NCI-H1930 (cell line): Measurements from ENCODE around the gene OCRL.

Source experiments
- DNase-seq, 2 experiments: peaks; one replicate each; lab custom pipeline; 2025; lab: John Stamatoyannopoulos, UW

OCRL gene

DNA sequence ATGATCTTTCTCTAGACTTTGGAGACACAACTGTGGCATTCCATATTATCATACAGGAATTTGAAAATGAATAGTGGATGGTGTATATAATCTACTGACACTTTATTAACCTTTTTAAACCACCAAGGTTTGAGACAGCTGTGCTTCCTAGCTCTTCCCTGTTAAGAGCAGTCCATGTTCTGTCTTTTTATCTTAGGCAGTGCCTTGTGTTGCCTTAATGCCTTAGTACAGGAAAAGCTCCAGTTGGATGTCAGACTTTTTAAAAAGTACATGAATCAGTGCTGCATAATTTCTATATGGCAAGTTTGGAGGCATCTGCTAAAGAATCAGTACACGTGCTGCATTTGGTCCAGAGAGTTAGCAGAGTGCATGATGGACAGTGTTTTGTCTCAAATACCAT is 45.1 kb downstream of the OCRL start:
- DNase-seq = no peak

DNA sequence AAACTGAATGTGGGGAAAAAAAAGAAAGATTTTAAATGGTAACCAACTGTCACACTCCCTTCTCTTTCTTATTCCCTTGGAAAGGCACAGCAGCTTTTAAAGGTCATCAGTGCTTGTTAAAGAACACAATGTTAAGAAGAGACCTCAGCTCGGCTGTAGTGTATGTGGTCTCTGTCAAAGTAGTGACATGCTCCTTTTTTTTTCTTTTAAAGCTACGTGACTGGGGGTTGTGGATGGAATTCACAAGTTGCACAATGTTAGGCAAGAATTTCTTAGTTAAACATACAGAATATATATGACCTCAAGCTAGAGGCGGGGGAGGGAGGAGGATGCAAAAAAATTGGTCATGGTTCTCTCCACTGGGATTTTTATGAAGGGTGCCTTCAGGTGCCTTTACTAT is 45.6 kb downstream of the OCRL start:
- DNase-seq = no peak

DNA sequence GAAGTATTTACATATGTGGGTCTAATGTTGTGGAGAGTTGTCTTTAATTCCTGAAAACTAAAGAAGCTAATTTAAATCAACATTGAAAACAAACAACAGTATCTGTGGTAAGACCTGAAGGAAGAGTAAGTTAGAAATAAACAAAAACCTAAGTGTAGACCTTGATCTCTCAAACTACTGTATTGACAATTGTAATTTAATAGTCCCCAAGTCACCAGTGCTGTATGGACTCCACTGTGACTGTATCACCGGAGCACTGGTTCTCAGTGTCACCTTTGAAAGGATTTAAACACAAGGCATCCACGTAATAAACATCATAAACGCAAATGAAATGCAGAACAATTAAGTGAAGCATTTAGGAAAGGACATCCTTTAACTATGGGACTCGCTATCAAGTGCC is 46.4 kb downstream of the OCRL start:
- no peak for DNase-seq

DNA sequence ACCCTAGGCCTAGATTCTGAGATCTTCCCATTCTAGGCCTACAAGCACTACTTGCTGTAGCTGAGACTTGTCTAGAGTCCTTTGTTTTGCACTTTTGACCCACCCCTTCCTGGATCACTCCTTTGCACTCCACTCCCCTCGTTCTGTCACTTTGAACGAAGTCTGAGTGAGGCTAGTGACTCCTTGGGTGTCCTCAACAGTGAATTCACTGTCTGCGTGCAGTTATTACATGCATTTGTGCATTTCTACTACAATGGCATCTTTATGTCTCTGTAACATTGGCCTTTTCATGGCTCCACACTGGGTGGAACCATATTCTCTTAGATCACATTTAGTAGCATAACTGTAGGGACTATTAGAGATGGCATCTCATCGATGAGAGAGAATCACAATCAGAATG is 50.5 kb downstream of the OCRL start:
- no peak for DNase-seq

DNA sequence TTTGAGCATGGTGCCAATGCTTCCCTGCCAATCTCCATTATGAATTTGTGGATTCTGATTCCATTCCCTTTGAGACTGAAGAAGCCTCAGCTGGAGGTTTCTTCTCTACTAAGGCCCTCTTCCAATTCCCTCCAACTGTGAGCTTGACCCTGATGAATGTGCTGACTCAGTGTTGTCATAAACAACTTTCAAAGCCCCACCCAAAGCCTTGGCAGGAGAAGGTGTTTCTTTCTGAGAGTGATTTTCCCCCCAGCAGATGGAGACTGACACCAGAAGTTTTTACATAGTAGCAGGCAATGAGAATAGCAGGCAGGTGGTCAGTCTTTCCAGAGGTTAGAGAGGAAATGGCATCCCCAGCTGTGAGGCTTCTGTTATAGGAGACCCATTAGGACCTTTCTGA is 53.1 kb downstream of the OCRL start:
- no peak for DNase-seq

DNA sequence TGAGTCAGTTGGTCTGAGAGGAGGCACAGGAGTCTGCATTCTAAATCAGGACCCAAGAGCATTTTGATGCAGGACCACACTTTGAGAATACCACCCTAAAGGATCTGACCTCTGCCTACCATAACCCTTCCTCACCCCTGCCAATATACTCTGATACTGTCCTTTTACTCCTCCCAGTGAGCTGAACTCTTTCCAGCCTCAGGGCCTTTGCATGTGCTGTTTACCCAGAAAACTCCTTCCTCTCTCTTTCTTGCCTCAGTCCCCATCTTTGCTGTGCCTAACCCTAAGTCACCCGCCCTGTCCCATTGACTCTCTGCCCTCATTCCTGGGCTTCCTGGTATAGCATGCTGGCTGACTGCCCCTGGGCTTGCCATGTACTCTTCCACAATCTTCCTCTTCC is 54.7 kb downstream of the OCRL start:
- no peak for DNase-seq

DNA sequence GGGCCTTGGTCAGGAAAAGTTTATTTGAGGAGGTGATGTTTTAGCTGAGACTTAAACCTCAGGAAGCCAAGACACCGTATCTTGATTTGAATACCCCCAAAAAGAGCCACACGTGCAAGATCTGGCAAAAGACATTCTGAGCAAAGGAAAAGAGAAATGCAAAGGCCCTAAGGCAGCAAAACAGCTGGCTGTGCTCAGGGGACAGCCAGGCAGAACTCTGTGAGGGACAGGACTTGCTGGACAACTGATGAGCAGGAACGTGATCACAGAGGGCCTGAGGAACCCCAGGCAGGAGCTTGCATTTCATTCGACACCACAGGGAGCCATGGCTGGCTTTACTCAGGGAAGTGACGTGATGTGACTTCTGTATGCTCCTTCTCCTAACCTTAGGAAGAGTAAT is 56.0 kb downstream of the OCRL start:
- no peak for DNase-seq

DNA sequence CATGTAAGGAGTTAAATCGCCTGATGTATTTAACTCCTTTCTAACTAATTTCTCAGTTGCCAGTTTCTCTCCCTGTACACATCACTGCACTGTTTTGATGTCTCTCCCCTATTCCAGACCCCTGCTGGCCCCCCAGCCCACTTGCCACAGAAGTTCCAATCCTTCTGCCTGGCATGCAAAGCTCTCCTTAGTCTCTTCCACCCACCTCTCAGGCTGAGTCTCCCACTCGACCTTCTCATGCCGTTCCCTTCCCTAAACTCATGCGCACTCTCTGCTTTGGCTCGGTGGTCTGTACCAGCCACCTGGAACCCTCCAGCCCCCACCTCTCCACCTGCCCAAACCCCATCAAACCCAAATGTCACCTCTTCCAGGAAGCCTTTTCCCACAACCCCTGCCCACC is 57.8 kb downstream of the OCRL start:
- no peak for DNase-seq

DNA sequence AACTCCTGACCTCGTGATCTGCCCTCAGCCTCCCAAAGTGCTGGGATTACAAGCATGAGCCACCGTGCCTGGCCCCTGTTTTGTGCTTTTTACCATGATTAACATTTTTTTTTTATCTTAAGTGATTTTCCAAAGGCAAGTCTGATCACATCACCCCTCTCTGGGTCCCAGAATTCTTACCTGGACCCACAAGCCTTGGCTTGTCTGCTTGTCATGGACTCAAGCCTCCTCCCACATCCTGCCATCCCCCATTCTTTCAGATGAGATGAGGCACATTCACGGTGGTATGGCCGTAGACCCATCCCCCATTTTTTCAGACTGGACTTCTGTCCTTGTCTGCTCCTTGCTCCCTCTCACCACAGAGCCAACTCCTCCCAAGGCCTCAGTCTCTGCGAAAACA is 59.4 kb downstream of the OCRL start:
- no peak for DNase-seq

DNA sequence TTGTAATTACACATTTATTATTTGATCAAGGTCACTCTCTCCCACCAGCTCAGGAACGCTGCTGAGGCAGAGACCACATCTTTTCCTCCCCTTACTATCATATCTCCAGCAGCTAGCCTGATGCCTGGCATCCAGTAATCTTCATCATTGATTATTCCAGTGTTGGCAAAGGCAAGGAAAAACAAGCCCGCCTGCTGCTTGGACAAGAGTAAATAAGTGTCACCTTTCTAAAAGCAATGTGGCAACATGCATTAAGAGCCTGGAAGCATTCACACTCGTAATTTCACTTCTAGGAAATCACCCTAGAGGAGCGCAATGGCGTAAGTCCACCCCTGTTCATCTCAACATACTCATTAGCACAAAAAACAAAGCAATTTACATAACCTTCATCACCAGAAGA is 59.9 kb downstream of the OCRL start:
- no peak for DNase-seq

DNA sequence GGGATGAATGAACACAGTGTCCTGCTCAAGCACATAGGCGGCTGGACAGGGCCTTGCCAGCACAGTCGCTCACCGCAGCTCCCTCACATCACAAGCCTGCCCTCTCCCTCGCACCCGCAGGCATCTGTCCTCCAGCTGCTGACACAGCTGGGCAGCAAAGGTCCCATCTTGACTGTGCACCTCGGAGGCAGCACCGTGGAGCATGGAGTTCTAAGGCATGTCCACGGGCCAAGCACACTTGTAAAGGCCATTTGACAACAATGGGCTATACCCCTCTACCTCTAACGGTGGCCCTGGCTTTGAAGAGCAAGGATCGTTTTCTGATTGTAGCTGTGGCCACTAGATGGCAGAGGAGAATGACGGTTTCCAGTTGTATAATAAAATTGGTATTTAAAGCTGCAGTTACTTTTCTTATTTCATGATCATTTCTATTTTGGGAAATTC is 60.9 kb downstream of the OCRL start:
- DNase-seq = peak in 1 of 2 experiments; percentile 8

DNA sequence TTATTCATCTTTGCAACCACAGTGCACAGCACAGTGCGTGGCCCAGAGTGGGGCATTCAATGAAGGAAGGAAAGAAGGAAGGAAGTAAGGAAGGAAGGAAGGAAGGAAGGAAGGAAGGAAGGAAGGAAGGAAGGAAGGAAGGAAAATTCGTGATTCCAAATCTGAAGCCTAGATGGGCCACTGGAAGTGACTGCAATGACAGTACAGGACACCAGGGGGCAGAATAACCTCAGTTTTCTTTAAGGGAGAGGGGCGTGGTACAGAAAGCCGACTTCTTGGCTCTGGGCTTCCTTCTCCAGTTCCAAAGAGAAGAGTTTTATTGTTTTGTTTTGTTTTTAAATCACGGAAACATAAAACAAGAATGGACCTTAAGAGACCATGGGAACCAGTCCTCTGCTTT is 66.9 kb downstream of the OCRL start:
- peak; percentile 21 to 35 for DNase-seq

DNA sequence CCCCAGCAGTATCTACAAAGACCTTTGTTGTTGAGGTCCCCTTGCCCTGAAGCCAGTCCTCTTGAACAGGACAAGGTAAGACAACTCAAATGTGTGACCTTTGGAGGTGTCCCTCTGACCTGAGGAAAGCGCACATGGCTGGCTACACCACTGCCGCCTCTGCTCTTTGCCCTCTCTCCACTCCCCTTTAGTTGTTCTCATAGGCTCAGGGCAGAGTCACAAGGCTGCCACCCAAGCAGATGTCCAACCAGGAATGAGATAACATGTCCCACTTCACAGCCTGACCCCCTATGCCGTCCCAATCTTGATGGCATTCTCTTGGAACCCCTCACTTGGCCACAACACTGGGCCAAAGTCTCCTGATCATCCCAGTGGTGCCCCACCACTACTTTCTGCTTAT is 68.4 kb downstream of the OCRL start:
- DNase-seq = no peak

DNA sequence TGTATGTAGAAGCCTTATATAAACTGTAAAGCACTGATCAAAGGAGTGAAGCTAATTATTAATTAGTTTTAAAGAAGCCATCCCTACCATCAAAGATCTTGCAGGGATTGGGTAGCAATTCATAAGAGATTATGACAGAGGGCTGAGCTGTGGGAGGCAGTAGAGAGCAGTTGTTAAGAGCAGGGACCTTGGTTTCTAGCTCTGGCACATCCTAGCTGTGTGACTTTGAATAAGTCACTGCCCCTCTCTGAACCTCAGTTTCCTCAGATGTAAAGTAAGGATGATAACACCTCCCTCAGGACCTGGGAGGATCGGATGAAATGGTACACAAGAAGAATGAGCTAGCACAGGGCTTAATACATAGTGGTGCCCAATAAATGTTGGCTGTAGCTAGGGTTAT is 69.3 kb downstream of the OCRL start:
- DNase-seq = no peak

DNA sequence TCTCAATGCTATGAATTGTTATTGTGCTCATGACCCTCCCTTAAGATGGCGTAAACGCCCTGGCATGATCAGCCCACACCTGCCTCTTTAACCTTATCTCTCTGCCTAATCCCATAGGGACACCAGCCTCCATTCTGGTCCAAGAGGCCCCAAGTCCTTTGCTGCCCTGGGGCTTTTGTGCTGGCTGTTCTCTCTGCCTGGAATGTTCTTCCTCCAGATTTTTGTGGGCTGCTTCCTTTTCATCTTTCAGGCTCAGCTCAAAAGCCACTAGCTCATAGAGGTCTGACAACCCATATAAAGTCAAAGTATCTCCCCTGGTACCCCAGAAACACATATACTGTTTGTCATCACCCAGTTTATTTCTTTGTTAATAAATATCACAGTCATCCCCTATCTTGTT is 72.3 kb downstream of the OCRL start:
- no peak for DNase-seq

DNA sequence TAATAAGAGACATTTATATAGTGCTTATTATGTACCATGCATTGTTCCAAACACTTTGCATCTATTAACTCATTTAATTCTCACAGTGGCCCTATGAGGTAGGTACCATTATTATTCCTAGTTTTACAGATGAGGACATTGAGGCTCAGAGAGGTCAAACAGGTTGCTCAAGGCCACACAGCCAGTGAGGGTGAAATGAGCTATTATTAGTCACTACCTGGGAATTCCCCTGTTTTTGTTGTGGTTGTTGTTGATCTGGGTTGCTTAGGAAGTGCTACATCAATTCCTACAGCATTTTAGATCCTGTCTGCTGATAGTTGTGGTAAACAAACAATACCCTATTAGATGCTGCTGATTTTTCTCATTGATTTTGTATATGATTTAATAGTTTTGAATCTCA is 73.5 kb downstream of the OCRL start:
- DNase-seq = no peak

DNA sequence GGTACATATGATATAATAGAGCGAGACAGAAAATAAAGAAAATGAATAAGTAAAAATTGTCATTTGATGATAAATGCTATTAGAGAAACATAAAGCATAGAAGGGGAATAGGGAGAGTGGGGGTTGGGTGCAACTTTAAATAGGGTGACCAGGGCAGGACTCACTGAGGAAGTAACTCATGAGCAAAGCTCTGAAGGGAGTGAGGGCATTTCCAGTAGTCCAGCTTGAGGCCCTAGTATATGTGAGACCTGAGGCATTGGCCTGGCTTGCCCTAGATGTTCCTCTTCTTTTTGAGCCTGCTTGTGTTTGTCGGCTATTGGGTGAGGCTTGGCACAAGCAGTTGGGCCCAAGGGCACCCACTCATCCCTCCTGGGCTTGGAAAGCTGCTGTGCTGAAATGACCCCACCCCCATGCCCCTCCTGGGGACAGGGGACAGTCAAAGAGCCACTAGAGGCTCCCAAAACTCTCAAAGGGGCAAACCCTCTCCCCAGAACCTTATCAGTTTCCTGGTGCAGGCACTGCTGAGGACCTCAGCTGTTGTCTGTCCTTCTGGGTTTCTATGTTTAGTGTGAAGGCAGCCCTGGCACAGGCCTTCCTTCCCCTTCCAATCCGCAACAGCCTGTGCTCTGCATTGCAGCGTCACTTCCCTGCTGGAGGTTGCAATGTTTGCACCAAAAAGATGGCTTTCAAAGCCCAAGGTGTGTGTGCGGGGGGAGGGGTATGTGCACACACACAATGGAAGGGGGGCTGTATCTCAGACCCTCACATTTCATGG is 74.6 kb downstream of the OCRL start:
- no peak for DNase-seq

DNA sequence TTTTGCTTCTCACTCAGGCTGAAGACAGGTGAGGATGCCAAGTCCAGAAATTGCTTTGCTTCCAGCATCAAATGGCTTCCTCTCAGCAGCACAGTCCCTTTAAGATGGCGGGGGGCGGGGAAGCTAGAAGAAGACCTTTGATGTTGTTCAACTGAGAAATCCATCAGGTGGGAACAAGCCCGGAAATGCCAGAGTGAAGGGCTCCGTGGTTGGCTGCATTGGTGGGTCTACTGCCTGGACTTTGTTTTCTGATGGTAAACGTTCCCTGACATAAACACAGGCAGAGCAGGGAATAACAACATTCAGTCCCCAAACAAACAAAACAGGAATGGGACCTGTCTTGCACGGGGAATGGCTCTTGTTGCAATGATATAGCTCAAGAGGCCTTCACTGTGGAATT is 77.4 kb downstream of the OCRL start:
- DNase-seq = no peak

DNA sequence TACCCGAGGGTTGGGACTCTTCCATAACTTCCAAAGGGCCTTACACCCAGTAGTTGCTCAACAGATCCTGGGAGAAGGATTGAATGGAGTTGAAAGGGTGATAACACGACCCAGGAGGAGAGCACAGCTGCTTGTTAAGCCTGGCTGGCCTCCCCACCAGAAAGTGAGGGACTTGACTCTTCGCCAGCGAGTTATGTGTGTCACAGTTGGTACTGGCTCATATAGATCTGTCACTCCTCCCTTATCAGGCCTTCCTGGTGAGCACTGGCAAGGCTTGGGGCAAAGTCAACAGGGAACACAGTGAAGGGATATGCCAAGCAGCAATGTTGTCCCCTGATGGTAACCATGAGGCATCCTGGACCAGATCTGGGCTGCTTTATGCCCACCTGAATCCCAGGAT is 78.9 kb downstream of the OCRL start:
- DNase-seq = no peak

DNA sequence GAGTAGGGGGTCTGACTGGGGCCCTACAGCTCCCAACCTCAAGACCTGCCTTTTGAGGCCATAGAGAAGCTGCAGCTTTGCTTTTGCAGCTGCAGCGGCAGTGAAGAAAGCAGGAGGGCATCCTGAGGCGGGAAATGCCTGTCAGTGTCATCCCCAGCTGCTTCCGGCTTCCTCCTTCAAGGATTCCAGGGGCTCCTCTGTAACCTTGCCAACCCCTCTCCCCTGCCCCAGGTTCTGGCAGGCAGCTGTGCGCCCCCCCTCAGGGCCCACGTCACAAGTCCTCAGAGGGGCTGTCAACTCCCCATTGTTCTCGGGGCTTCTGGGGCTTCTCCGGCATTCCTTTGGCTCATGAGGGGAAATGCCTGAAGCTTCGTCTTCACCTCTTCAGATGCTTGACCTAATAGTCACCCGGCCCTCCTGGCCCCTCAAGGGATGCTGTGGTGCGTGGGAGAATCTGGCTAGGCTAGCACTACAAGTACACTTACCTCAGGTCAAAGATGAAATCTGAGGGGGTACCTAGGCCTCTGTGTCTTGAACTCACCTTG is 82.8 kb downstream of the OCRL start:
- no peak for DNase-seq

DNA sequence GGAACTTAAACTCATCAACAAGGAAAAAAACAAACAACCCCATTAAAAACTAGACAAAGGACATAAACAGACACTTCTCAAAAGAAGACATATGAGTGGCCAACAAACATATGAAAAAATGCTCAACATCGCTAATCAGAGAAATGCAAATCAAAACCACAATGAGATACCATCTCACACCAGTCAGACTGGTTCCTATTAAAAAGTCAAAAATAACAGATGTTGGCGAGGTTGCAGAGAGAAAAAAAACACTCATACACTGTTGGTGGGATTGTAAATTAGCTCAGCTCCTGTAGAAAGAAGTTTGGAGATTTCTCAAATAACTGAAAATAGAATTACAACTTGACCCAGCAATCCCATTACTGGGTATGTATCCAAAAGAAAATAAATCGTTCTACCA is 86.0 kb downstream of the OCRL start:
- no peak for DNase-seq

DNA sequence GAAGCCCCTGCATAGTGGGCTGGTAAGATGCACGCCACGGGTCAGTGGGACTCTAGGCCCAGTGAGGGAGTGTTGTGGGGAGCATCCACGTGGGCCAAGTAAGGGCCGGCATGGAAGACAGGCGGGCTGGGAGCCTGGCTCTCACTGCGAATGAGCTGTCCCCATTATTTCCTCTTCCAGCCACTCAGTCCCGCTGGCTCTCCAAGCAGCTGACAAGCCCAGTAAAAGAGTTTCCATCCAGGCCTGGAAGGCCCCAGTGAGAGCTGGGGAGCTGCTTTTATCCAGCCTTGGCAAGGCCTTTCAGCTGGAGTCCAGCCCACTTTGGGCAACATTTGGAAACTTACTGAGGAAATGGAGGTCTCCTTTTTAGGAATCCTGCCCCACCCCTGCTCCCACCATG is 89.8 kb downstream of the OCRL start:
- DNase-seq = no peak

DNA sequence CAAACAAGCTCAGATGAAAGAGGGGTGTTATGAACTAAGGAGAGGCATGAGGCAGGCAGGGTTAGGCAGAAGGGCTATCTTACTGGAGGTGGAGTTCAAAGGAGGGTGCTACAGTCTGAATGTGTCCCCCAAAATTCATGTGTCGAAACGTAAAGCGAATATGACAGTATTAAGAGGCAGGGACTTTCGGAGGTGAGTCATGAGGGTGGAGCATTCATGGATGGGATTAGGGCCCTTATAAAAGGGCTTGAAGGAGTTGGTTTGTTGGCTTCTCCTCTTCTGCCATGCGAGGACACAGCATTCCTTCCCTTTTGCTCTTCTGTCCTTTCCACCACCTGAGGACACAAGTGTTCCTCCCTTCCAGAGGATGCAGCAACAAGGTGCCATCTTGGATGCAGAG is 91.8 kb downstream of the OCRL start:
- DNase-seq = no peak

DNA sequence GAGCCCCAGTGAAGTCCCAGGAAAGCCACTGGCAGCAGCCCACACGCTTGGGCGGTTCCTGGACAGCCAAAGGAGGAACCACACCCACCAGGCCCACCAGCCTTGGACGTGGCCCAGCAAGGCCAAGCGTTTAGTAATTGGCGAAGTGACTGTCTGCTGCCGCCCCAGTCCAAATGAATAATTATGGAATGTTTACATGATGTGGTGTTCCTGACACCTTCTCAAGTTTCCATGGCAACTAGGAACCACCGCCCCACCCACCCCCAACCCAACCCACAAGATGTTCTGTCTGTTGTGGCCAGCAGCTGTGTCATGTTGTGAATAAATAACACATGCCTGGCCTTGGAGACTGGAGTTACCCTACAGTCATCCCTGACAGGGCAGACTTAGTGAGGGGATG is 92.4 kb downstream of the OCRL start:
- no peak for DNase-seq
